Smooth muscle cell of the brain vasculature (primary cell): ENCODE data around the gene TNS4.

Experiments
- DNase-seq: peaks from one replicate; pipeline ENCODE4 v3.0.0-alpha.2; 2012; ENCODE audit warnings: low read depth, low spot score

Gene TNS4

GRCh38 chr17:40491486-40491885, 9.9 kb downstream of the TNS4 start:
- DNase-seq = no peak

- DNase-seq = no peak
Observed at GRCh38 chr17:40490982-40491381, 10.4 kb downstream of the TNS4 start.

GRCh38 chr17:40490289-40490853, 11.1 kb downstream of the TNS4 start:
- DNase-seq = peak; percentile 83

GRCh38 chr17:40487371-40488020, 13.9 kb downstream of the TNS4 start:
- no peak for DNase-seq

GRCh38 chr17:40486522-40487370, 14.7 kb downstream of the TNS4 start:
- no peak for DNase-seq

- peak; percentile 99 for DNase-seq
Observed at GRCh38 chr17:40485851-40486521, 15.4 kb downstream of the TNS4 start.

GRCh38 chr17:40484973-40485530, 16.4 kb downstream of the TNS4 start:
- no peak for DNase-seq

- DNase-seq = no peak
Observed at GRCh38 chr17:40484285-40484972, 17.0 kb downstream of the TNS4 start.

GRCh38 chr17:40483679-40484078, 17.7 kb downstream of the TNS4 start:
- no peak for DNase-seq

GRCh38 chr17:40482722-40483121, 18.7 kb downstream of the TNS4 start:
- no peak for DNase-seq

GRCh38 chr17:40481106-40481505, 20.3 kb downstream of the TNS4 start:
- DNase-seq = no peak

GRCh38 chr17:40480501-40481003, 20.9 kb downstream of the TNS4 start:
- no peak for DNase-seq

- DNase-seq = no peak
Observed at GRCh38 chr17:40479754-40480480, 21.5 kb downstream of the TNS4 start.

- DNase-seq = no peak
Observed at GRCh38 chr17:40478486-40478885, 22.9 kb downstream of the TNS4 start.

- DNase-seq = no peak
Observed at GRCh38 chr17:40477796-40478195, 23.6 kb downstream of the TNS4 start.

- no peak for DNase-seq
Observed at GRCh38 chr17:40475234-40475908, 26.1 kb downstream of the TNS4 start.

- DNase-seq = no peak
Observed at GRCh38 chr17:40474419-40475002, 26.9 kb downstream of the TNS4 start.

GRCh38 chr17:40473573-40474365, 27.7 kb downstream of the TNS4 start:
- DNase-seq = no peak
